GM21526 (cell line): ENCODE results near the gene LIFR.

Source experiments
- ATAC-seq: cut with Tn5 transposase; IDR thresholded peaks from one replicate; pipeline ENCODE4 v1.9.1; 2021; ENCODE audit warnings: moderate library complexity; ENCODE audit not compliant: unreplicated experiment, low FRiP score

Gene LIFR

DNA sequence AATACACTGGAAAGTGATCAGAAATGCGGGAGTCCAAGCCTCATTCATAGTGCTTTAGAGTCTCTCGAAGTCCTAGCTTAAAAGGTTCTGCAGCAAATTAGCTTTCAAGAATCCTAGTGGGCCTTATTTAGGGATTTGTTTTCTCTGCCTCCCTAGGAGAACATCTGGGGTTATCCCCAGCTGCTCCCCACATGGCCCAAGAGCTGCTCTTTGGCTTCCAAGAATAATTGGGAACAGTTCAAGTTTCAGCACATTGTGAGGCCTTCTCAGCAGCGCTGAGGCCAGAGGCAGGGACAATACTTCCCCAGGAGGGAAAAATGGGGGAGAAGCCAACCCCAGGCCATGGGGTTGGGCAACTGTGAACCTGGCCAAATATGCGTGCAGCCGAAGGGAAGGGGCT, 108.7 kb downstream of the LIFR start:
- no peak for ATAC-seq

DNA sequence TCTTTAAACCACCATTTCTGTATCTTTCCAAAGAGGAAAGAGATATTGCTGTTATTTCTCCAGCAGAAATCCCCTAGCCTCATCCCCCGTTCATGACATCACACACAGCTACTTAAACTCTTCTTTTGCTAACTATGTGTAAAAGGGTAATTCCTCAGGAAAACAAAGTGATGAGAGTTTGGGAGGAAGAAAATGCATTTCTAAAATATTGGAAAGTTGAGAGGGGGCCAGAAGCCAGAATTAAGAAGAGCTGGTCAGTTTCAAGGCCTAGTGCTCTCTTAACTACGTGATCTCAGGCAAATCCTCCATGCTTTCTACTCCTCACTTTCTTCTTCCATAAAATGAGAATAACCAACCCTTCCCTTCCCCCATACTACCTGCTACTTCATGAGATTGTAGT, 109.4 kb downstream of the LIFR start:
- no peak for ATAC-seq

DNA sequence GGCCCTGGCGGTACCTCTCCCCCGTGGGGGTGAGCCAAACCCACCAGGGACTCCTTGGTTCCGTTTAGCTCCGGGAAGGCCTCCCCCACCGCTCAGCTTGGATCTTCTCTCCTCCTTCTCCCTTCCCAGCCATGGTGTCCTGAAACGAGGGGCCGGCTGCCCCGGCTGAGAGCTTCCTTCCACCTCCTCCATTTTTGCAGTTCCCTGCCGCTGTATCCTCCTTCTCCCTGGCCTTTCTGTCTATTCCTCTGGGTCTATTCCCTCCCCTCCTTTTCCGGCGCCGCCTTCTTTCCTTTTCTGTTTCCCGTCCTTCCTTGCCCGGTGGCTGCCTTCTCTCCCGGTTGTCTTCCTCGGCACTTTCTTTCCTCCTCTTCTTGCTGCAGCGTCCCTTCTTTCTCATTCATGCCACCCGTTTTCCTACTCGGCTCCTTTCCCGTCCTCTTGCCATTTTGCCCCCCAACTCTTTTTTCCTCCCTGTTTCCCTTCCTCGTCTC, 110.4 kb downstream of the LIFR start:
- no peak for ATAC-seq

DNA sequence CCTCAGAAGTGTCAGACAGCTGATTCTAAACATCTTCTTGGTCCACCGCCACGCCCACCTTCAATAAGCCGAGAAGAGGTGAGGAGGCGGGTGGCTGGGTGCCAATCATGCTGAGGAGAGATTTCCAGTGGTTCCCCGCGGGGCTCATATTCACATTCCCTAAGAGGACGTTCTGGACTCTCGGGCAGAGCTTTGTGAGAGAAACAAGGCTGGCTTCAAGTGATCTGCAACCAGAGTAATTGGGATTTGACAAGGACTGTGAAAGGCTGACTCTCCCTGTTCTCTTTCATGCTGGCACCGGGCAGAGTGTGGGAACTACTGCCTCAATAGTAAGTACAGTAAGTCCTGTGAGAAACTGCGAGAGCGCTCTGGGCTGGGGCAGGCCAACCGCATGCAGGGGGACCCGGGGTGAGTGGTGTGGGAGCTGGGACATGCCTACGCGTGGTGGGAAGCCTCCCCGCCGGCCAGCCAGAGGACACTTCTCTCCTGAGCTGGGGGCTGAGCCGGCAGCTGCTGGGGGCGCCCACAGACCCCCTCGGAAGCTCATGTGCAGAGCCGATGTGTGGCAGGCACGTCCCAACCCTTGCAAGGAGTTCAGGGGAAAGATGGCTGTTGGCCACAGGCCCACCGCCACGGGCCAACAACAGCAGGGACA, 110.9 kb downstream of the LIFR start:
- no peak for ATAC-seq

DNA sequence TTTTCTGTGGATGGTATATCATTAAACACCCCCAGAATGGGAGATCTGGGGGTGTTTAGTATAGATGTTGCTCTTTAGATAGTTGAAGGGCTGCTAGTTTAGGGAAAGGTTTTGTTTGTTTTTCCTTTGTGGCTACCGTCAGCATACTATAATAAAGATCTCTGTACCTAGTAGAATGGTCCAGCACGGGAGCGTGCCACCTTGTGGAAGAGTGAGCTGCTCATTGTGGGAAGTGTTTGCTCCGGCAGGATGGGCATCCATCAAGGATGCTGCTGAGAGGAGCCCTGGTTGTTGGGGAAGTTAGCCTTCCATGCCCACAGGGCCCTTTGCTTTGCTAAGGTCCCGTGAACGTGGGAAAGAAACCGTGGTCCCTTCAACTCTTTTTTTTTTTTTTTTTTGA, 113.1 kb downstream of the LIFR start:
- ATAC-seq, result no peak

DNA sequence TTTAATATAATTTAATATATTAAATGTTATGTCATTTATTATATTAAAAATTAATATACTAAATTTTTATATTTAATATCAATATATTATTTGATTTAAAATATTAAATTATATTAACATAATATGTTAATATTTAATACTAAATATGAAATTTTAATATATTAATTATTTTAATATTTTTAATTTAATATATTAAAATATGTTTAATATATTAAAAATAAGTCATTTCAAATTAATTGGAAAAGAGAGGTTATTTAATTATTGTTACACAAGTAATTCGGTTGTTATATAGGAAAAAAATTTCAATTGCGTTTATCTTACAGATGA, 114.2 kb downstream of the LIFR start:
- ATAC-seq, result no peak

DNA sequence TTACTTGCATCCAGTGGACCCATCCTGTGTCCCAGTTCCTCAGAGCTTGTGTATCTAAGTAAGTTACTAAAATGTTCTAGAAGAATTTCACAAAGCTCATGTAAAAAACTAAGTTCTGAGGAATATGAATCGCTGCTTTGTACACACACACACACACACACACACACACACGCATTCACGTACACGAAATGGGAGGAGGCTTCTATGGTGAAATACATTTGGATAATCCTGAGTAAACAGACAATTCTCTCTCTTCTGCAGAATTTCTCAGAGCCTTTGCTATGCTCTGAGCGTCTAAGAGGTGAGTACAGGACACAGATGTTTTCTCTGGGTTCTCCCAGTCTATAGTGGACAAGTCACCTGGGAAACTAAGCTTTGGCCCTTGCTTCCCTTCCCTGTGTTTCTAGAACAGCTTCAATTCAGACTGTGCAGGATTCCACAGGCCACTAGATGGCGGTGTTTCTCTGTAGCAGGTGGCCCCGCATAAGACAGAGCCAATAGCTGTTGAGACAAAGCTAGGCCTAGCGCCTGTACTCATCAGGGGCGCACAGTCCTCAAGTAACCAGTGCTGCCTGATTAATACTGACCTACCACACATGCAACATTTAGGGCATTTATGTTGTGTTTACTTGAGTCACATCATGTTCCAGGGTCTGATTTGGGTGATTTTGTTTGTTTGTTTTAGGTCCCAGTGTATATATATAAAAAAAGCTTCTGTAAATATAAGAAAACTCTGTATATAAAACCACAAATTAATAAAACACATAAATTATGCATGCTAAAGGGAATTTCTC, 114.8 kb downstream of the LIFR start:
- ATAC-seq, result peak; percentile 99

DNA sequence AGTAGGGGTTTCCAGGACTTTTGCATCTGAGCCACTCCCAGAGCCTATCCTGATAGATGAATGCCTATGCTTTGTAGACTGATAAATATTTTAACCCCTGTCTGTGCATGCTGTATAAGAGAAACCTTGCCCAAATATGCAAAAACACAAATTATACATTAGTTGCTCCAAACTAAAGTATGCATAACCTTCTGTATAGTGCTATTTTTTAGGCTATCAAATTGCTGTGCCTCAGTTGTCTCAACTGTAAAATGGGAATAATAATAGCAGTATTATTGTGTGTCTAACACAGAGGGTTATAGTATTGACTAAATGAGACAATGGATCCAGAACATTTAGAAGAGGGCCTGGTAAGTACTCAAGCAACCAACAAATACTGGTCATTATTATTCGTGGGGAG, 117.7 kb downstream of the LIFR start:
- ATAC-seq, result no peak

DNA sequence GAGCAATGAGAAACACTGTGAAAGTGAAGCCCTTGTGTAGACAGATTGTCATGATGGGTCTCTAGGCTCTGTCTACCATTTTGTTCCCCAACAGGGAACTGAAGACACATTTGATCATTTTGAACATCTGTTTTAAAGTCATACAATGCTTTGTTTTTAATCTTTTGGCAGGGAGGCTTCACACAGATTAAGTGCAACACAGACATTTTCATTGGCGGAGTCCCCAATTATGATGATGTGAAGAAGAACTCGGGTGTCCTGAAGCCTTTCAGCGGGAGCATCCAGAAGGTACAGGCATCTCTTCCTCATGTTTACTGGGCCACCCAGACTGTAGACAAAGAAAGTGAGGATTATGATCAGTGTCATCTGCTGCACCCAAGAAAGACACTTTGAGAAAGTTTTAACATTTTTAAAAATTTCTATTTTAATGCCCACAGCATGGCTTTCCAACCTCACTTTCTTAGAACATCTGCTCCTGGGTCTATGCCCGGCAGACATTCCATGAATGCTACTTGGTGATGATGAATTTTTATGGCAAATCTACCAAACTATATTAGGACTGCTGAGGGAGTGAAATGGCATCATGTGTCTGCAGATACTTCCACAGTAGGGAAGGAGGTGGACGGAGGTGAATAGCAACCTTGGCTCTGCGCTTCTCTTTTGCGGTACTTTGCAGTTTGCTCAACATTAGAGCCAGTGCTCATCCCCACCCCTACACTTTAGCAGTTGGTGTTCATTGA, 121.3 kb downstream of the LIFR start:
- no peak for ATAC-seq

DNA sequence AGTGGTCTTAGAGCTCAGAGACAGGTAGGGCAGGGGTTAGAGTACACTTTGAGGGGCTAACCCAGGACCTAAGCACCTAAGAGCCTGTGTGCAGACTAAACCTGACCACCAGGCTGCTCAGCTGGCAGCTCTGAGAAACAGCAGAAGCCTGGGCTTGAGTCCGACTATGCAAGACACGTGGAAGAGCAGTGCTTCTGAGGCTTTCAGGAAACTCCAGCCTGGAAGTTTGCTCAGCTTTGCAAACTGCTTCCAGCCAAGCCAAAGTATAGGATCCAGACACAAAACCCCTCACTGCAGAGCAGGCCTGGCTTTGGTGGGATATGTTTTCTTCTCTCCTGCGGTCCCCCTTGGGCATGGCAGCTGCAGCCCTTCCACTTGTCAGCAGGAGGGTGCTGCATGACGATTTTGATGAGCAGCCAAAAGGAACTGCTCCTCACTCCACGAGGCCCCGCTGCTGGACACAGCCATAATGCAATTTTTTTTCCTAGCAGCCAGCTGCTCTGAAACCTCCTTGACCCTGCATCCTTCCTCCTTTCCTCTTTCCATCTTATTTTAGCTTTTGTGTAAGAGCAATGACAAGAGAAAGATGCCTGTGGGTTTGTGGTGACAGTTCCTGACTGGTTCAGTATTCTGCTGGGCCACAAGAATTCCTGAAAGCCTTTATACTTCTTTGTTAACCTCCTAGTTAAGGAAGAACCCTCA, 123.1 kb downstream of the LIFR start:
- ATAC-seq, result no peak

DNA sequence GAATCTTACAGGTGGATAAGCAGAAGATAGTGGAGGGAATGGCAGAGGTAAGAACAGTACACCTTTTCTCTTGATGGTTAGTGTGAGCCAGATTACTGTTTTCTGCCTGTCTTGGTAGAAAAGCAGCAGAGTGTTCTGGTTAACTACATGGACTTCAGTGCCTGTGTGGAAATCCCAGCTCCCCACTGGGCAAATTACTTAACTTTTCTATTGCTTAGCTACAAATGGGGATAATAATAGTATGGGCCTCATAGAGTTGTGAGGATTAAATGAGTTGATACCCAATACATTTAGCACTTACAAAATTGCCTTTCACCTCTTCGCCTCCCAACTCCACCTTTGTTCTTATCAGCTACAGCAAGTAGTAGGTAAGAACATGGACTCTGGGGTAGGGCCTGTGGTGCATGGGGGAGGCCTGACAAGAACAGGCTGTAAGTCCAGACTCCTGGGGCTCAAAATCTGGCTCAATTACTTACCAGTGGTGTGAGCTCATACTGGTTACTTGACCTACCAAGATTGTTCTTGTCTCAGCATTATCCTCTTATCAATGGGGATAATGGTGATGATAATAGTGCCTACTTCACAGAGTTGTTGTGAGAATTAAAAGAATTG, 125.1 kb downstream of the LIFR start:
- ATAC-seq, result no peak

DNA sequence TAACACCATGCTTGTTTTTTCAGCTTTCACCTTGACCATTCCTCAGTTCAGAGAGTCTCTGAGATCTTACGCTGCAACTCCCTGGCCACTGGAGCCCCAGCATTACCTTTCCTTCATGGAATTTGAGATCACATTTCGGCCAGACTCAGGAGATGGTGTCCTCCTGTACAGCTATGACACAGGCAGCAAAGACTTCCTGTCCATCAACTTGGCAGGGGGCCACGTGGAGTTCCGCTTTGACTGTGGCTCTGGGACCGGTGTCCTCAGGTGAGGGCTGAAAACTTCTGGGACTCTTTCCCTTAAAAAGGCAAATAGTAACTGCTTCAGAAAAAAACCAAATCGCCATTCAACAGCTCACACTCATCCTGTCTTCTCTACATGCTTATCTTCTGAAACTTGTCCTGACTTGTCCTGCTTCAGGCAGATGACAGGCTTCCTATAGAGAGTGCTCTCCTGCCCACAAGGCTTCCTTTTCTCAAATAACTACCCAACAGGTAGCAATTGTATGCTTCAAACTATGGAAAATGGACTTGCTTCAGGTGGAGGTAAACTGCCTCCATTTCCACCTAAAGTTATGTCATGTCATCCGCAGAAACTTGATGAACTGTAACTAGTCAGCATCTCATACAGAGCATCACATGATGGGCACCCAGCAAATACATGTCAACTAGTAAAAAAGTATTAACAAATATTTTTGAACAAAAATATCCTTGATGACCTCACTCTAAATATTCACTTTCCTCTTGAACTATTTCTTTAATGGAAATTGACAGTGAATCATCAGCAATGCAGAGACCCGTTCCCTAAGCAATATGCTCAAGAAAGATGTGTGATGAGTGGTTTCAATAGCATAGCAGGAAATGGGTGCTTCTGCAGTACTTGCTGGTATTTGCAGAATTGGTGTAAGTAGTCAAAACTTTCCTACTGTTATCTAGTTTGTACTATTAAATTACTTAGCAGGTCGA, 129.2 kb downstream of the LIFR start:
- ATAC-seq, result no peak

DNA sequence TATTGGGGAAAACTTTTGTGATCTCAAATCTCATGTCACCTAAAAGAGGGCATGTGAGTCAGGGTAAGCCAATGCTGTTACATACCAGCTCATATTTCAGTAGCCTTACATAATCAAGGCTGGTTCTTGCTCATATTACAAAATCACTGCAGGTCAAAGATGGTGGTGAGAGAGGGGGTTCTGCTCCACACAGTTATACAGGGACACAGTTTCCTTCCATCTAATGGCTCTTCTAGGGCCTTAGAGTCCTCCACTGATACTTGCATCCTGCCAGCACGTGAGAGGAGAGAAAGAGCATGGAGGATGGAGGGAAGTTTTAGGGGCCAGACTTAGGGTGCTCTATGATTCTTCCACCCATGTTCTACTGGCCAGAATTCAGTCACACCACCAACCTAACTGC, 130.0 kb downstream of the LIFR start:
- ATAC-seq, result no peak
